Activated CD8-positive, alpha-beta memory T cell treated with anti-CD3 and anti-CD28 coated beads for 1 hour (primary cell): ENCODE measurements around the gene NDC1.
"Not testable (repeated sequence)": the region's sequence is repeated elsewhere in the genome, so short reads cannot be mapped to it uniquely, and the experiment has no call there.

Source experiments
- DNase-seq, 2 donors: peaks; one replicate each; pipeline ENCODE4 v3.0.0-alpha.2; 2020; ENCODE audit warnings: low read depth in 1 of 2; ENCODE audit errors: extremely low read depth in 1 of 2

NDC1 gene, protein sequence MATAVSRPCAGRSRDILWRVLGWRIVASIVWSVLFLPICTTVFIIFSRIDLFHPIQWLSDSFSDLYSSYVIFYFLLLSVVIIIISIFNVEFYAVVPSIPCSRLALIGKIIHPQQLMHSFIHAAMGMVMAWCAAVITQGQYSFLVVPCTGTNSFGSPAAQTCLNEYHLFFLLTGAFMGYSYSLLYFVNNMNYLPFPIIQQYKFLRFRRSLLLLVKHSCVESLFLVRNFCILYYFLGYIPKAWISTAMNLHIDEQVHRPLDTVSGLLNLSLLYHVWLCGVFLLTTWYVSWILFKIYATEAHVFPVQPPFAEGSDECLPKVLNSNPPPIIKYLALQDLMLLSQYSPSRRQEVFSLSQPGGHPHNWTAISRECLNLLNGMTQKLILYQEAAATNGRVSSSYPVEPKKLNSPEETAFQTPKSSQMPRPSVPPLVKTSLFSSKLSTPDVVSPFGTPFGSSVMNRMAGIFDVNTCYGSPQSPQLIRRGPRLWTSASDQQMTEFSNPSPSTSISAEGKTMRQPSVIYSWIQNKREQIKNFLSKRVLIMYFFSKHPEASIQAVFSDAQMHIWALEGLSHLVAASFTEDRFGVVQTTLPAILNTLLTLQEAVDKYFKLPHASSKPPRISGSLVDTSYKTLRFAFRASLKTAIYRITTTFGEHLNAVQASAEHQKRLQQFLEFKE

GRCh38 chr1:53837924-53838653, at the start of gene NDC1:
Gene NDC1, minus strand, starts transcription at chr1:53838296. Its CDS starts 35 bp downstream, at chr1:53838261.
- DNase-seq, result peak; percentile 72 to 79

- DNase-seq, result not testable (repeated sequence)
These were observed 45.5 kb upstream of the NDC1 start for GRCh38 chr1:53883600-53883999.

DNA sequence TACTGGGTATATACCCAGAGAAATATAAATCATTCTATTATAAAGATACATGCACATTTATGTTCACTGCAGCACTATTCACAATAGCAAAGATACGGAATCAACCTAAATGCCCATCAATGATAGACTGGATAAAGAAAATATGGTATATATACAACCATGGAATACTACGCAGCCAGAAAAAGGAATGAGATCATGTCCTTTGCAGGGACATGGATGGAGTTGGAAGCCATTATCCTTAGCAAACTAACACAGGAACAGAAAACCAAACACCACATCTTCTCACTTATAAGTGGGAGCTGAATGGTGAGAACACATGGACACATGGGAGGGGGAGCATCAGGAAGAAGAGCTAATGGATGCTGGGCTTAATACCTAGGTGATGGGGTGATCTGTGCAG, 43.8 kb upstream of the NDC1 start:
- DNase-seq, result not testable (repeated sequence)

GRCh38 chr1:53878492-53879105, 40.5 kb upstream of the NDC1 start:
- DNase-seq, result no peak

- not testable (repeated sequence) for DNase-seq
These were observed 37.1 kb upstream of the NDC1 start for GRCh38 chr1:53875150-53875549.

GRCh38 chr1:53871773-53872484, 33.8 kb upstream of the NDC1 start:
- DNase-seq, result no peak

GRCh38 chr1:53871221-53871620, 33.1 kb upstream of the NDC1 start:
- DNase-seq, result no peak

DNA sequence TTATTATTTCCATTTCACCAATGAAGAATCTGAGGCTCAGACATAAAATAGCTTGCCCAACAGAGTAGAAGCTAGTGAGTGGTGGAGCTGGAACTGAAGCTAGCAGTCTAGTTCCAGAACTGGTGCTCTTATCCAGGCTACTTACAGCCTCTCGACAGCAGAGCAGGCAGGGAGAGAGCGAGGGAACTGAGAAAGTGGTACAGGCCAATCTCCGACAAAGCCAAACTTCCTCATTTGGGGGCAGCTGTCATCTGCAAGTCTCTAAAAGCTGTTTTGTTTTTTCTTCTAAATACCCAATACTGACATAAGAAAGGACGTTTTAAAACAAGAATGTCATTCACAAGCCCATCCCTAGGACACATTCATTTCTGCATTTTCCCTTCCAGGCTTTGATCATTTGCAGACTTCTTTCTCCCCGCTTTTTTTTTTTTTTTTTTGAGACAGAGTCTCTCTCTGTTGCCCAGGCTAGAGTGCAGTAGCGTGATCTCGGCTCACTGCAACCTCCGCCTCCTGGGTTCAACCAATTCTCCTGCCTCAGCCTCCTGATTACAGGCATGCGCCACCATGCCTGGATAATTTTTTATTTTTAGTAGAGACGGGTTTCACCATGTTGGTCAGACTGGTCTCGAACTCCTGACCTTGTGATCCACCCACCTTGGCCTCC, 31.5 kb upstream of the NDC1 start:
- DNase-seq, result no peak

DNA sequence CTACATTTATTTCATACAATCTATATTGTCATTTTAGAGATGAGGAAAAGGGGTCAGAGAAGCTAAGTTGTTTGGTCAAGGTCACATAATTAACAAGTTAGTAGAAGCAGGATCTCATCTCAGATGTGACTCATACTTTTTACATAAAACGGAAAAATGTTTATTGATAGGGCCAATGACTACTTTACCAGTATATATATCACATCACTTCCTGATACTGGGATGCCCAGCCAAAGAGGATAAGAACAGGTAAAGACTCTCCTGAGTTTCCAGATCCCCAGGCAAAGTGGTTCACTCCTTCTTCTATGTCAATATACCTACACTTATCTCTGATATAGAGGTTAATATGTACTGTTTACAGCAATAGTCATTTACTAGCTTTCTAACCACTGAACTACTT, 30.5 kb upstream of the NDC1 start:
- DNase-seq, result no peak

- no peak for DNase-seq
These were observed 24.4 kb upstream of the NDC1 start for GRCh38 chr1:53862507-53862906.

DNA sequence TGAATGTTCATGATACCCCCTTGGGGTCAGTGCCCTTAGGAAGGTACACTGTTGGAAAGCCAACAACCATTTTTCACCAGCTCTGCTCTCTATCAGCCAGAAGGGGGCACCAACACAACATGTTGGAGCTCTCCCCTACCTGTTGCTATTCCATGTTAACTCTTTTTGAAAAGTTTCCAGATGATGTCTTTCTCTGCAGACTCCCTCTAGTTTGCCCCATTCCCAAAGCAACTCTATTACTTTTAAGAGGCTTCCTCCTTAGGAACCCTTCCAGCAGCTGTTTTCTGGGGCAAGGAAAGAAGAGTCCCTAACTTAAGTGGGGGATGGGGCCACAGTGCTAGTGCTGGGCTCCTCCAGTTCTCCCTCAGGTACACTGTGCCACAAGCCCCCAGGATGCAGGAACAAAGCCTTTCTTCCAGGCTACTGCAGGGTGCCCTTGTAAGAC, 22.9 kb upstream of the NDC1 start:
- DNase-seq, result peak in 1 of 2 donors; percentile 17

DNA sequence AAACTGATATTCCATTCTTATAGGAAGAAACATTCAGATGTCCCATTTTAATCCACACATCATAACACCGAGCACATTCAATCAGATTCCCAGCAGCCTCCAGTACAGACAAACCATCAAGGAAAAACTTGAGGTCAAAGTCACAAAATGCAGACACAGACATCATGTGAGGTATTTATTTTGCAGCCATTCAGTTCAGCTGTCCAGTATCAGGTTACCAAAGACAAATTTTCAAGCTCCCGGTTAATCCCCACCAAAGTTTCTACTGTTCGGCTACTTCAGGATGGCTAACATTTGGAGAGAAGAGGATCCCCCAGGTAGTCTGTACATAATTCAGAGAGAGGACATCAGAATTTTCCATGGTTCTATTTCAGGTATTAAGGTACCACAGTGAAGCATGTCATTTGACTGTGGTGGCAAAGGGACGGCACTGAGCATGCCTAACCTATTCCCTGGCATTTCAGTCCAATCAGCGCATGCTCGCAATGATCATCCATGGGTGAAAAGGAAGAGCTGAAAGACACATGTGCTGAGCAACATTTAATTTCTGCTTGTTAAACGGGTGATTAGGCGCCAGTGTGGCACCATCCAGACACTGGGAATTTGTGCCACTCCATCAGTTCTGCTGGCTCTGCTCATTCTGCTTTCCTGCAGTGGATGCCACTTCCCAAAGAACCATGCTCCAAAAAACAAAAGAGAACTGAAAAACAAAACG, 13.6 kb upstream of the NDC1 start:
- DNase-seq, result no peak

GRCh38 chr1:53850082-53850673, 12.1 kb upstream of the NDC1 start:
- DNase-seq, result no peak

GRCh38 chr1:53847980-53848379, 9.9 kb upstream of the NDC1 start:
- no peak for DNase-seq

DNA sequence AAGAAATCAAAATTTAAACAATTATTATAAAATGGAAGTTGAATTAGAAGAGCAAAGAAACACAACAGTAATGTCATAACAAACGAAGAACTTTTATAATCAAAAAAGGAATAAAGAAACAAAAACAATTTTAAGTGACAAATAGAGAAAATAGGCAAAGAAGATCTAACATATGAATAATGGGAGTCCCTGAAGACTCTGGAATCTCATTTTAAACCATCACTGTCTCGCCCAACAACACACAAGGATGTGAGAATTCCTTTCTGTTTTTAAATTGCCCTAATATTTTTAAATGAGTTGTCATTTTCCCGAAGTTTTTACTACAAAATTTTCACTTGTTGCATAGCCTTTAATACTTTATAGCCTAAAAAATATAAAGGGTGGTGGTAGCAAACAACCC, 4.3 kb upstream of the NDC1 start:
- DNase-seq, result no peak

- no peak for DNase-seq
These were observed 518 bp upstream of the NDC1 start for GRCh38 chr1:53838654-53838974.

GRCh38 chr1:53837646-53837923, 511 bp downstream of the NDC1 start:
- DNase-seq, result no peak

DNA sequence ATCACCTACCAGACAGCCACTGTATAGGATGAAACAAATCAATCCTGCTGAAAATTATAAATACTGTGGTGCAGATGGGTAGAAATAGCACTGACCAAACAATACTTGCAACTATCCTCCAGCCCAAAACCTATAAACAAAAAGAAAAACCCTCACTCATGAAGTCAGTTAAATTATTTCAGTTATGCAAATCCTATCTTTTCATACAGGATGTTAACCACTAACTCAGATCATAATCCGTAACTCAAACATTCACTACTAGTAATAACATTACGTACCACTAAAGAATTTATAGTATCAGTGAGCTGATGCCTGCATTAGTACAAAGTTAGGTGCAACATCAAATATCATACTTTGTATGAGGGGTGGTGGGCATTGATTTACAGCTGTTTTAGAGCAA, 2.6 kb downstream of the NDC1 start:
- DNase-seq, result no peak

DNA sequence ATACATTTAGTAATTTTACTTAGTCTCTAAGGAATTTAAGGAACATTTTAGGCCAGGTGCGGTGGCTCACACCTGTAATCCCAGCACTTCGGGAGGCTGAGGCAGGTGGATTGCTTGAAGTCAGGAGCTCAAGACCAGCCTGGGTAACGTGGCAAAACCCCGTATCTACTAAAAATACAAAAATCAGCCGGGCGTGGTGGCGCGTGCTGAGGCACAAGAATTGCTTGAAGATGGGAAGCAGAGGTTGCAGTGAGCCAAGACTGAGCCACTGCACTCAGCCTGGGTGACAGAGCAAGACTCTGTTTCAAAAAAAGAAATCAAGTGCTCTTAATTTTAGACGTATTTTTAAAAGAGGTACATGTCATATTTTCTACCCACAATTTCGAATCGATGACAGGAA, 3.3 kb downstream of the NDC1 start:
- no peak for DNase-seq
